GM19240 (cell line): Measurements from ENCODE around the gene HCK.
A peak's percentile ranks its signal among the peaks of the same experiment; 100 is the strongest.
"Not testable (repeated sequence)": the region's sequence is repeated elsewhere in the genome, so short reads cannot be mapped to it uniquely, and the experiment has no call there.

ENCODE experiments used
- DNase-seq: peaks from one replicate; pipeline ENCODE4 v3.0.0; 2011; ENCODE audit warnings: low spot score; ENCODE audit not compliant: insufficient read length

The HCK gene

DNA sequence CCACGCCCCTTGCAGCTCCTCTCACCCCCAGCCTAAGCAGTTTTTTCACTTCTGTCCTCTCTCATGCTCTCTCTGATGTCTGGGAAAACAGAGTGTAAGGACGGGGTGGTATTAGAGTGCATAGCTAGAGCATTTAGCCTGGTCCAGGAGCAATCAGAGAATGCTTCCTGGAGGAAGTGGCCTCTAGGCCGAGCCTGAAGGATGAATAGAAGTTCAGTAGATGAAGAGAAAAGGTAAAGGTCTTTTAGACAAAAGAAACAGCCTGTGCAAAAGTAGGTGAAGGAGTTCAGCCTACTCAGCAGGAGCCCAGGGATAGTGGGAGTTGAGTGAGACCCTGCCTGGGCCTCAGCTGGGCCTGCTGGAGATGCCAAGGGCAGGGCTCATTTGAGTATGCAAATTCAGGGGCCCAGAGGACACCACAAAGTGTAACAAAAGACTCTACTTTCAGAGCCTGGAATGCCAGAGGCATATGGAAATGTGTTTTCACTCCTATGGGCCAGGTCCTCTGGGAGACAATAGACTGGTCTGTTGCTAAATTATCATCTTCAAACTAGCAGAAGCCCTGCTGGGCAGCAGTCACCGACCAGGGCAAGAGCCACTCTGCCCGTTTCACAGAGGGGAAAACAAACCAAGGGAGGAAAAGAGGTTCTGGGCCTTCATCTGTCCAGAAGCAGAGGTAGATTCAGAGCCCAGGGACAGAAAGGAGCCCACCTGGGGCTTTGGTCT is 37.8 kb downstream of the HCK start:
- no peak for DNase-seq

DNA sequence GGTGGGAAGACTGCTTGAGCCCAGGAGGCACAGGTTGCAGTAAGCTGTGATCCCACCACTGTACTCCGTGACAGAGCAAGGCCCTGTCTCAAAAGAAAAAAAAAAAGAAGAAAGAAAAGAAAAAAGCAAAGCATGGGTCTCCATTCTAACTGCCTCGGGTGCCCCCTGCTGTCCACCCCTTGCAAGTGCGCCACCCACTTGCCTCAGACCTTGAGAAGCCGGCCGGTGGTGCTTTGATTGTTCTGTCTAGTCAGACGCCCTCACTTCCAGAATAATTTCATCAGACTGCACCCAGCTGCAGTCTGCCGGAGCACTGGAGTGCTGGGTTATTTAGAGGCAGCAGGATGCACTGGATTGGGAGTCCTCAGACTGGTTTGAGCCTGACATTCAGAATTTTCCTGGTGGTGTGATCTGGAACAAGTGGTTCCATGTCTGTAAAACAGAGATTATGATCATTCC is 39.9 kb downstream of the HCK start:
- DNase-seq: peak; percentile 71

DNA sequence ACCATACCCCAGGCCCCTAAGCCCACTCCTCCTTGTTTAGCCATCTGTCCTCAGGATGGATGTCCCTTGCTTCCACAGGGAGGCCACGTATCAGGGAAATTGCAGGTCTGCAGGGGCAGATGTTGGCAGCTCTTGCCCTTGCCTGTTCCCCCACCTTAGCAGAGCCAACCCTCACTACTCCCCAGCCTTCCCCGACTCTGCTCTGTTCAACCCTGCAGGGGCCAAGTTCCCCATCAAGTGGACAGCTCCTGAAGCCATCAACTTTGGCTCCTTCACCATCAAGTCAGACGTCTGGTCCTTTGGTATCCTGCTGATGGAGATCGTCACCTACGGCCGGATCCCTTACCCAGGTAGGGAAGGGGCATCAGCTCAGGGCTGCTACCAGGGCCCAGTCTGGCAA is 46.7 kb downstream of the HCK start:
- no peak for DNase-seq

DNA sequence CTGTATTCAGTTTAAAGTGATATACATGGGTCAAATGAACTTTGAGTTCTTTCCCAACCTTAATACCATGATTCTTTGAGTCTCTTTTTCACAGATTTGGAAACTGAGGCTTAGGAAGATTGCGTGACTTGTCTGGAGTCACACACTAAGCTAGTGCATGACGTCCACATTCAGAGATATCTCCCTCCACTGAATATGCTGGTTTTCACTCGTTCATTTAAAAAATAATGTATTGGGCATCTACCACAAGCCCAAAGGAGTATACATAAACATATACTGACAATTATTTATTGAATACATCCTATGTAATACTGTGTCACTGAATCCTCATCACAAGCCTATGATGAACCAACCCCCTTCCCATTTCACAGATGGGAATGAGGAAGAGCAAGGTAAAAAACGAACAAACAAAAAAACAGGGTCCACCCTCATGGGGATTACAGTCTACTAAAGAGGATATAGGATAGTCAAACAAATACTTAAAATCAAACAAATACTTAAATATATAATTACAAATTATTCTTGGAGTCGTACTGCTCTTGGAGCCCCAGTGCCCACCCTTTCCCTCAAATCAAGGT is 56.9 kb downstream of the HCK start:
- no peak for DNase-seq

DNA sequence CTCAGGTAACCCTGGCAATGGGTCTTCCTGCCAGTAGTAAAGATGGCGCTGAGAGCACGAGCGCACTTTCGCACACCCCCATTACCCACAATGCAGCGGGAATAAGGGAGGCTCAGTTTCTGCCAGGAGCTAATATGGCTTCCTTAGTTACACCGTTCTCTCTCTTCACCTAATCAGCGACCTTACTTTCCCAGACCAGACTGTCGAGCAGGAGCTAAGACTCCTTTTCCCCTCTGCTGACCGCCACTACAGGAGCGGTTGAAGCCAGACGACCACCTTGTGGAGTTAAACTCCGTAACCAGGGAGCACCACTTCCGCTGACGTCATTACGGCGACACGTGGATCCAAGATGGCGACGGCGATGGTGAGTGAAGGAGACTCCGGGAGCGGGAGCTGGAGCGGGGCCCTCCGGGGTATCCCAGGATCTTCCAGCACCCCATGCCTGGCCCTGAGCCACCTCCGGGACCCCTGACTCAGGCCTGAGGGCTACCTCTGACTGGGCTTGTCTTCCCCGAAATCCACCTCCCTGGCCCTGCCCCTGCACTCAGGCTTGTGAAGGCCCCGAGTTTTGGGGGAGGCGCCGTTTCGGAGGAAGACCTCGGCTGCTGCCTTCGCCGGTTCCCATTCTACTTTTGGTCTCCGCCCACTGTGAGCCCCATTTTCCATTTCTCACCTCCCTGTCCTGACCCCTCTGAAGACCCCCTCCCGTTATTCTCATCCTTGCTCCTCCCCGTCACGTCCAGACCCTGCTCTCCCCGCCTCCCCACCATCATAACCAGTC is 57.5 kb downstream of the HCK start, which contains the start of gene TM9SF4:
TM9SF4 (plus strand) TSS at position 323 of the 781 bp plus-strand sequence; CDS start at position 350, 27 bp downstream.
- peak; percentile 88 for DNase-seq

DNA sequence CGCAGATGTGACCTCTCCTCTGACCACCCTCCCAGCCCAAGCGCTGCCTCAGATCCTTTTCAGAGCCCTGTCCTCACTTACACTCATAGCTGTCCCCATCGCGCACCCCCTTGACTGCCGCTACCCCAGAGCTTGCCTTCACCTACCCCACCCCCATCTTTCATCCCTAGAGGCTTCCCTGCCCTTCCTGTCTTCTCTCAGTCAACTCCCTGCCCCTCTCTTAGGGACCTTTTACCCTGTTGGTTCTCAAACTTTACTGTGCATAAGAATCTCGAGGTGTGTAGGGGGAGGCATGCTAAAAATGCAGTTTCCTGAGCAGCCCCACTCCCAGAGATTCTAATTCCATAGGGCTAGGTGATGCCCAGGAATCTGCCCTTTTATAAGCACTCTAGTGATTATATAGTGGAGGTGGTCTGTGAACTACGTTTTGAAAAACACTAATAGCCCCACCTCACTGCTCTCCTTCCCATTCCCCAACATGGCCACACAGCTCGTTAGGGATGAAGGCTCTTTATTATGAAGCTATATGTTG is 58.2 kb downstream of the HCK start:
- no peak for DNase-seq

DNA sequence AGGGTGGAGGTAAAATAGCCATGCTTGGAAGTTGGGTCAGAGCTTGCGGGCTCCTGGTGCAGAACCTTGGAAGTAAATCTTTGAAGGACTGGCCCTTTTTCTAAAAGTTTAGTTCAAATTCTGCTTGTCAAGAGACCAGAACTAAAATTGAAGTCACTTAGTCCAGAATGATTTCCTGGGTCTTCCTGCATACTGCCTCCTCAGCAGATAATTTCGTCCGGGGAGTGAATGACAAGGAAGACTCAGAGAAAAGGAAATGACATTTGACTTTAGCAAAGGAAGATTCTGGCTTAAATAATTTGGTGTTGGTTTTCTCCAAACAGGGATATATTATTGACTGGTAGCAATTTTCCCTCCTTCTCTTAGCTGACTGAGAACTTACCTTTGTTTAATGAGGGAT is 58.7 kb downstream of the HCK start:
- DNase-seq: no peak

DNA sequence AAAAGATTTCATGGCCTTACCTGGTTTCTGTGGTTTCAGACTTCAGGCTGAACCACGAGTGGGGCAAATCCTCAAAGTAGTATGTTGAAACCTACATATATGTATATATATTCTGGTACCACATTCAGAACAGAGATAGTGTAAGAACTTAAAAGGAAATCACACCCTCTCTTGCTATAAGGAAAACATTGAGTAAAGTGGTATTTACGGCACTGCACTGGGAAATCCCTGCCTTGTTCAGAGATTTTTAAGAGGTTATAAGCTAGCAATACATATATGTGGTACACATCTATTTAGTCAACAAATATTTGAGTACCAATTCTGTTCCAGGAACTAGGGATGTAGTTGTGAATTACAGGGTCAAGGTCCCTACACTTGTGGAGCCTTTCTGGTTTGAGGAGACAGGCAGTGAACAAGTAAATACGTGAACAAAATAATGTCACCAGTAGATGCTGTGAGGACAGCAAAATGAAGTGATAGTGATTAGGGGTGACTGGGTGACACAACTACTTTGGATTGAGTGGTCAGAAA is 59.2 kb downstream of the HCK start:
- no peak for DNase-seq

DNA sequence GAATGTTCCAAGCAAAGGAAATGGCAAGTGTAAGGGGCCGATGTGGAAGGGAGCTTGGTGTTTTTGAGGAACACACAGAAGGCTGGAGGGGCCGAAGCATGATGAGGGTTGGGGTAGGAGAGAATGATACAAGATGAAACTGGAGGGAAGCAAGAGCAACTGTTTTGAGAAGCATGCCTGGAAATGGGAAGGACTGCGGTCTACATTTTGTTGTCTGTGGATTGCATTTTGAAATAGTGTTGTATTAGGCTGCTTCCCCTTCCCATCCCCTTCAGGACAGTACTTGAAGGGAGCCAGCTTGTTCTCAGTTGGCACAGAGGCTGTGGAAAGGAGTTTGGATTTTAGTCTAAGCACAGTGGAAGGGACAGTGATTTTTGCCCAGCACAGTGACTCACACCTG is 59.7 kb downstream of the HCK start:
- no peak for DNase-seq

DNA sequence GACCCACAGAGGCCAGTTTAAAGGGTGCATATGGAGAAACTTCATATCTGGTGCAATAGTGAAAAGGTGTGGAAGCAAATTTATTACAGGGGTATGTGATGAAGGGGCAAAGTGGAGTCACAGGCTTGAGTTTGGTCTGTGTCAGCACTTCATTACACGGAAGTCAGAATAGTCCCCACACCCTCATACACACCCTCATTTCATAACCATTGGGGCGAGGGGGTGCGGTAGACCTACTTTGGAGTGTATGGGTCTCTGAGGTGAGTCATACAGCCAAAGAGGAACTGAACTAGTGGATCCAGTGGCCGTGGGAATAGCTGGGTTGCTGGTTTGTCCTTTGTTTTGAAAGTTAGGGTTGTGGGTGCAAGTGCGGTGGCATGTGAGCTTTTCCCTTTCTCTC is 60.8 kb downstream of the HCK start:
- DNase-seq: no peak

DNA sequence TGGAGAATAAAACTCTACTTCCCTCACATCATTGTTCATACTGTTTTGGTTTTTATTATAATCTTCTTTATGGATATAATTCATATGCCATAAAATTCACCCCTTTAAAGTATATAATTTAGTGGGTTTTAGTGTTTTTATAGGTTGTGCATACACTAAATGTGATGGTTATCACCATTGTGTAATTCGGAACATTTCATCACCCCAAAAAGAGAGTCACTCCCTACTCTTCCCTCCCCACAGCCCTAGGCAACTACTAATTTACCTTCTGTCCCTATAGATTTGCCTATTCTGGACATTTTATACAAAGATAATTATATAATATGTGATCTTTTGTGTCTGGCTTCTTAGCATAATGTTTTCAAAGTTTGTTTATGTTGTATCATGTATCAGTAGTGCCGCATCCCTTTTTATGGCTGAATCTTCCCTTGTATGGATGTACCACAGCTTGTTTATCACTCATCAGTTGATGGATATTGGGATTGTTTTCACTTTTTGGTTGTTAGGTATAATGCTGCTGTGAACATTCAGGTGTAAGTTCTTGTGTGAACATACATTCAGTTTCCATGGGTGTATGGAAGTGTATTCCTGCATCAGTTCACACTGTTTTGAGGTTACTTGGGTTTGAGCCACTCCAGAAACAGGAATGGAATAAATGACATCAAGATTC is 61.7 kb downstream of the HCK start:
- DNase-seq: no peak

DNA sequence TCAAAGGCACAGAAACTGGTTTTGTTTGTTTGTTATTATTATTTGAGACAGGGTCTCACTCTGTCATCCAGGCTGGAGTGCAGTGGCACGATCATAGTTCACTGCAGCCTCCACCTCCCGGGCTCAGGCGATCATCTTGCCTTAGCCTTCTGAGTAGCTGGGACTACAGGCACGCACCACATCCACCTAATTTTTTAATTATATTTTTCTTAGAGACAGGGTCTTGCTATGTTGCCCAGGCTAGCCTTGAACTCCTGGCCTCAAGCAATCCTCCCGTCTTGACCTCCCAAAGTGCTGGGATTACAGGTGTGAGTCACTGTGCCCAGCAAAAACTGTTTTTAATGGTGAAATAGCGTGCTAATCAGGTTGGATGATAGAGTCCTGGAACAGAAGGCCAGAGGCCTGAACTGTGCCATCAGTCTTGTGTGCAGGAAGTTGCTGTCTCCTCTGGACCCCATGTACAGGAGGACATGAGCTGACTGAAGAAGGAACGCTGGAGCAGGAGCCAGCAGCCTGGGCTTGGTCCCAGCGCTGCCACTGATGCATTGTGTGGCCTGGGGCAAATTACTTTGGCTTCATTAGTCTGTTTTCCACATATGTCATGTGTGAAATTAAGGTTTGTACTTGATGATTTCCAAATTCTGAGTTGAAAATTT is 62.4 kb downstream of the HCK start:
- no peak for DNase-seq

DNA sequence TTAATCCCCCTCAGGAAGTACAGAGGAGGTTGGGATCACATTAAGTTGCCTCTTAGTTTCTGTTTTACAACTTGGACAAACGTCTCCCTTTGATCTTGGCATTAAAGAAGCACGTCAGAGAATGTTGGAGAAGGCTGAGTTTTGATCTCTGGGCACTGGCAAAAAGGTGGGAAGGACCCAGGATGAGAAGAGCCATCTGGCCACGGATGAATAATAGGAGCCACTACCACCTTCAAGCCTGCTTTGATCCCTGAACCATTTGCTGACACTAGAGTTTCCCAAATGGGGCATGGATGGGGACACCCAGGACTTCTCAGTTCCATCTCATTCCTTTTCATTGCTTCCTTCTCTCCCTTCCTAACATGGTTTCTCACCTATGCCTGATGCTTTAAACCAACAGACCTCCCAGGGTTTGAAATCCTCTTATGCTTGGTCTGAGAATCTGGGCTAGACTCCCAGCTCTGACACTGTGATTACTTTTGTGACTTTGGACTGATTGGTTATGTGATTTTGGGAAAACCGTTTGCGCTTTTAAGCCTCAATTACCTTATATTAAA is 63.2 kb downstream of the HCK start:
- no peak for DNase-seq

DNA sequence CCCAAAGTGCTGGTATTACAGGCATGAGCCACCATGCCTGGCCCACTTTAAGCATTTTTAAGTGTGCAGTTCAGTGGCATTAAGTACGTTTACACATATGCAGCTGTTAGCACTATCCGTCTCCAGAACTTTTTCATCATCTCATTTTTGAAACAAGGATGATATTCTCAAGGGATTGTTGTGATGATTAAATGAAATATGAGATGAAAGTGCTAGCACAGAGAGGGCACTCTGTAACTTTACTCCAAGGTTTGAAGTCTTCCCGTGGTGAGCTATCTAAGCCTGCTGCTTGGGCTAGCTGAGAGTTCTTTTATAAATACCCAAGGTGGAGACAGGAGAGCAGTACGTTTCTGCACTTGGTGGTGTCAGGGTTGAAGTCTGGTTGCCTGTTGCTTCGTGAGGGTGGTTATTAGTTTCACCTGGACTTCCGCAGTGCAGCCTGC is 64.1 kb downstream of the HCK start:
- DNase-seq: no peak

DNA sequence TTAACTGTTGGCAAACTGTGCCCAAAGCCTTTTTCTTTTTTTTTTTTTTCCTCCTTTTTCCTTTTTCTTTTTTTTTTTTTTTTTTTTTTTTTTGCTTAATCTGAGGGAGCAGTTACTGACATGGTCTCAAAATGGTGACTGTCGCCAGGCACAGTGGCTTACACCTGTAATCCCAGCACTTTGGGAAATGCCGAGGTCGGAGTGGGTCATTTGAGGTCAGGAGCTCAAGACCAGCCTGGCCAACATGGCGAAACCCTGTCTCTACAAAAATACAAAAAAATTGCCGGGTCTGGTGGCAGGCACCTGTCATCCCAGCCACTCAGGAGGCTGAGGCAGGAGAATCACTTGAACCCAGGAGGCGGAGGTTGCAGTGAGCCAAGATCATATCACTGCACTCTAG is 64.8 kb downstream of the HCK start:
- DNase-seq: not testable (repeated sequence)

DNA sequence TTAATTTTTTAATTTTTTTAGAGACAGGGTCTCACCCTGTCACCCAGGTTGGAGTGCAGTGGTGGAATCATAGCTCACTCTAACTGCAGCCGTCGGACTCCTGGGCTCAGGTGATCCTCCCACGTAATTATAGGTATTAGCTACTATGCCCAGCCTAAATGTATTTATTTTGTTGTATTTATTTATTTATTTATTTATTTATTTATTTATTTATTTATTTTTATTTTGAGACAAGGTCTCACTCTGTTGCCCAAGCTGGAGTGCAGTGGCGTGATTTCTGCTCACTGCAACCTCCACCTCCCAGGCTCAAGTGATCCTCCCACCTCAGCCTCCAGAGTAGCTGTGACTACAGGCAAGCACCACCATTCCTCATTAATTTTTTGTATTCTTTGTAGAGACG is 66.4 kb downstream of the HCK start:
- not testable (repeated sequence) for DNase-seq

DNA sequence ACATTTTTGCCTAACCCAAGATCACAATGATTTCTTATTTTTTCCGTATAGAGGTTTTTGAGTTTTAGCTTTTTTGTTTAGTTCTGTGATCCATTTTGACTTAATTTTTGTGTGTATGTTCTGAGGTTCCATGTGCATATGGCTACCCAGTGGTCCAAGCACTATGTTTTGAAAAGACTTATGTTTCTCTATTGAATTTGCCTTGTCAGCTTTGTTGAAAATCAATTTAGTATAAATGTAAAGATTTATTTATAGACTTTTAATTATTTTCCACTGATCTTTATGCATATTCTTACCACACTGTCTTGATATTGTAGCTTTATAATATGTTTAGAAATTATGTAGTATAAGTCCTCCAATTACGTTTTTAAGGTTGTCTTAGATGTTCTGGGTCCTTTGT is 67.7 kb downstream of the HCK start:
- no peak for DNase-seq

DNA sequence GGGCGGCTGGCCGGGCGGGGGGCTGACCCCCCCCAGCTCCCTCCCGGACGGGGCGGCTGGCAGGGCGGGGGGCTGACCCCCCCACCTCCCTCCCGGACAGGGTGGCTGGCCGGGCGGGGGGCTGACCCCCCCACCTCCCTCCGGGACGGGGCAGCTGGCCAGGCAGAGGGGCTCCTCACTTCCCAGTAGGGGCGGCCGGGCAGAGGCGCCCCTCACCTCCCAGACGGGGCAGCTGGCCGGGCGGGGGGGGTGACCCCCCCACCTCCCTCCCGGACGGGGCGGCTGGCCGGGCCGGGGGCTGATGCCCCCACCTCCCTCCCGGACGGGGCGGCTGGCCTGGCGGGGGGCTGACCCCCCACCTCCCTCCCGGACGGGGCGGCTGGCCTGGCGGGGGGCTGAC is 69.9 kb downstream of the HCK start:
- not testable (repeated sequence) for DNase-seq

DNA sequence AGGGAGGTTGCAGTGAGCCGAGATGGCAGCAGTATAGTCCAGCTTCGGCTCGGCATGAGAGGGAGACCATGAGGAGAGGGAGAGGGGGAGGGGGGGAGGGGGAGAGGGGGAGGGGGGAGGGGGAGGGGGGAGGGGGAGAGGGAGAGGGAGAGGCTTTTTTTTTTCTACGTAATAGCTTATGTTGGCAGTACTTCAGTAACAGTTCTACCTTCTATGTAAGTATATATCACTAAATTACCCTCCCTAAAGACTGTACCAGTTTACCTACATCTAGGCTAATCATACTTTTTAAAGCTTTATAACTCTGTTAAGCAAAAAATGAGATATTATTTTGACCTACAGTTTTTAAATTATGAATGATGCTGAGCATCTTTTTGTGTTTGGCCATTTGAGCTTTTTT is 71.0 kb downstream of the HCK start:
- no peak for DNase-seq

DNA sequence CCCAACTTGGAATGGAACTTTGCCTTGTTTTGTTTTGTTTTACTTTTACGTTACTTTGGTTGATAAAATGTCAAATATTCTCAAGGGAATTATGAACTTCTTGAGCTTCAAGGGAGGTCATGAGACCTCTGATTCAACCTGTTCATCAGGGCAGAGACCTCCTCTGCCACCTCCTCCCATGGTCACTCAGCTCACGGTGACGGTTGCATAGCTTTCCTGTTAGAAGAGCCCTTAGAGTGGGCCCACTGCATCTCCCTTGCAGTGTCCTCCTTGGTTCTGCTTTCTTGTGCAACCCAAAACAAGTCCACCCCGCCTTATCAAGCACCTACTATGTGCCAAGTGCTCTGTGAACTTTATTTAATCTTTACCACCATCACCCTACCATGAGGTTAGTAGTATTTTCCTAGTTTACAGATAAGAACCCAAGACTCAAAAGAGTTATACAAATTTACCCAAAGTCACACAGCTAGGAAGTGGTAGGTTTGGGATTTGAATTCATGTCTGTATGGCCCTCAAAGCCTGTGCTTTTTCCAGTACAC is 72.9 kb downstream of the HCK start:
- no peak for DNase-seq
